ENCODE results near the gene MEGF6. TPM values are rescaled to one million over a fixed set of nuclear protein-coding genes. Genes with fewer than 3 reads are reported as not detected.
A peak's percentile ranks its signal among the peaks of the same experiment; 100 is the strongest.

The MEGF6 gene
- total RNA-seq, 1 experiment from 2014 or later: 65.3 TPM

DNA sequence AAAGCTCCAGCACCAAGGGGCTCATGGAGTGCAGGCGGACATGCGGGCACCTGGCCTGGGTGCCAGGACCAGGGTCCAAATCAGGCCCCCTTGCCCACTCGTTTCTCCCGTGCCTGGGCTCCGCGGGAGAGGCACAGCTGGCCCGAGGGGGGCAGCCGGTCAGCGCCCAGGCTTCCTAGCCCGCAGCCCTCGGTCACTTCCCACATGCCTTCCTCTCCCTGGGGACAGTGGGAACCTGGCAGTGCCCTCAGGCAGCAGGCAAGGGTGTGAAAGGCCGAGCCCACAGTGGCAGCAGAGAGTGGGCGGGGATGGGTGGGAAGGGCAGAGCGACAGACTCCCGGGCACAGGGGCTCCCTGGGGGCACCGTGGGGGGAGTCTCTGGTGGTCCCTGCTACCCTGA, 69.8 kb downstream of the MEGF6 start:
- no peaks in the 10 kb centered on the region for H4K20me1 ChIP-seq (ENCODE audit: insufficient read depth)
- H3K4me3 ChIP-seq: peak overlapping the region; percentile 52
- H3K9me2 ChIP-seq (ENCODE audit: insufficient read depth): no peaks in the 10 kb centered on the region
- peaks cover 16% of the 10 kb centered on the region for H3K79me2 ChIP-seq (ENCODE audit: low read depth)
- peaks cover 58% of the 10 kb centered on the region for H3K4me1 ChIP-seq (replicated peaks; ENCODE audit: insufficient read depth)
- intact Hi-C loops (cut with micrococcal nuclease; ENCODE audit: unreplicated experiment): loop anchor here (5.0 kb wide), 1 partner anchor 79 kb away; no protein-coding TSS in a partner anchor
- BruUV-seq (replicated peaks): no TSS peak
- H3F3A ChIP-seq (ENCODE audit: insufficient read depth, low read depth): peaks cover 37% of the 10 kb centered on the region
- no peaks in the 10 kb centered on the region for H3K9me3 ChIP-seq (ENCODE audit: insufficient read depth, low read depth)
- H2AFZ ChIP-seq: no peak overlapping the region
- ChIA-PET POLR2A (ENCODE audit: unreplicated experiment) (interaction anchor here (0.8 kb wide), 1 partner anchor 14 kb away, joined by 7 read pairs; no protein-coding TSS in a partner anchor), CTCF (no interaction called here)
- peak; percentile 39 to 62 for DNase-seq
- no peaks in the 10 kb centered on the region for H3K27me3 ChIP-seq (ENCODE audit: insufficient read depth, low read depth)
- H3K36me3 ChIP-seq (ENCODE audit: low read depth): no peaks in the 10 kb centered on the region
- peak overlapping the region; percentile 77 for H3K4me2 ChIP-seq
- TF ChIP-seq, protein P1, sequence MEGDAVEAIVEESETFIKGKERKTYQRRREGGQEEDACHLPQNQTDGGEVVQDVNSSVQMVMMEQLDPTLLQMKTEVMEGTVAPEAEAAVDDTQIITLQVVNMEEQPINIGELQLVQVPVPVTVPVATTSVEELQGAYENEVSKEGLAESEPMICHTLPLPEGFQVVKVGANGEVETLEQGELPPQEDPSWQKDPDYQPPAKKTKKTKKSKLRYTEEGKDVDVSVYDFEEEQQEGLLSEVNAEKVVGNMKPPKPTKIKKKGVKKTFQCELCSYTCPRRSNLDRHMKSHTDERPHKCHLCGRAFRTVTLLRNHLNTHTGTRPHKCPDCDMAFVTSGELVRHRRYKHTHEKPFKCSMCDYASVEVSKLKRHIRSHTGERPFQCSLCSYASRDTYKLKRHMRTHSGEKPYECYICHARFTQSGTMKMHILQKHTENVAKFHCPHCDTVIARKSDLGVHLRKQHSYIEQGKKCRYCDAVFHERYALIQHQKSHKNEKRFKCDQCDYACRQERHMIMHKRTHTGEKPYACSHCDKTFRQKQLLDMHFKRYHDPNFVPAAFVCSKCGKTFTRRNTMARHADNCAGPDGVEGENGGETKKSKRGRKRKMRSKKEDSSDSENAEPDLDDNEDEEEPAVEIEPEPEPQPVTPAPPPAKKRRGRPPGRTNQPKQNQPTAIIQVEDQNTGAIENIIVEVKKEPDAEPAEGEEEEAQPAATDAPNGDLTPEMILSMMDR (conservative IDR thresholded peaks at IDR 0.05): no peak
- no peak for TF ChIP-seq EZH2 (IDR thresholded peaks at IDR 0.05; ENCODE audit: low read depth)
- peak overlapping the region; percentile 97 for H3K27ac ChIP-seq

DNA sequence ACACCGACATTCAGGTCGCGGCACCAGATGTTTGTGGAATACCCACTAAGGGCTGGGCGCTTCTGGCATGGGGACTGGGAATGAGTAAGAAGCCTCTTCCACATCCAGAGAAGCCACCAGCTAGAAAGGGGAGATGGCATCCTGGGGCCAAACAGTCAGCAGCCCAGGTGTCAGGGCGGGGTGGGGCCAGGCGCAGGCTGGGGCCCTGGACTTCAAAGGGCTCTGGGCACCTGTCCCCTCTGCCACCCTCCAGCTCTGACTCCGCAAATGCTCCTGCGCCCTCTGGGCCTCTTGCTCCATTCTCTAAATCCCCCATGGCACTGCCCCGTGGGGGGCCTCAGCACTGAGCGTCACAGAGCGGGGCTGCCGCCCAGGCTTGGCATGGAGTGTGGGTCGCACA, 70.4 kb downstream of the MEGF6 start:
- CTCF ChIA-PET: interaction anchor here (0.7 kb wide), 1 partner anchor 50 kb away, joined by 6 read pairs; no protein-coding TSS in a partner anchor
- H3K9me2 ChIP-seq (ENCODE audit: insufficient read depth): no peaks in the 10 kb centered on the region
- no peaks in the 10 kb centered on the region for H3K9me3 ChIP-seq (ENCODE audit: insufficient read depth, low read depth)
- DNase-seq: peak; percentile 16 to 39
- TF ChIP-seq EZH2 (IDR thresholded peaks at IDR 0.05; ENCODE audit: low read depth): no peak
- TF ChIP-seq, protein P1 (conservative IDR thresholded peaks at IDR 0.05): no peak
- H3K36me3 ChIP-seq (ENCODE audit: low read depth): no peaks in the 10 kb centered on the region
- BruUV-seq (replicated peaks): no TSS peak
- H3F3A ChIP-seq (ENCODE audit: insufficient read depth, low read depth): peaks cover 37% of the 10 kb centered on the region
- H4K20me1 ChIP-seq (ENCODE audit: insufficient read depth): no peaks in the 10 kb centered on the region
- no peak overlapping the region for H2AFZ ChIP-seq
- intact Hi-C loops (cut with micrococcal nuclease; ENCODE audit: unreplicated experiment): loop anchor here (5.0 kb wide), 1 partner anchor 79 kb away; no protein-coding TSS in a partner anchor
- POLR2A ChIA-PET (ENCODE audit: unreplicated experiment): no interaction called here
- H3K4me3 ChIP-seq: peak overlapping the region; percentile 52; the same call in 1 of the 2 replicates
- H3K27ac ChIP-seq: peak overlapping the region; percentile 97
- H3K4me2 ChIP-seq: peak overlapping the region; percentile 77
- H3K27me3 ChIP-seq (ENCODE audit: insufficient read depth, low read depth): no peaks in the 10 kb centered on the region
- H3K79me2 ChIP-seq (ENCODE audit: low read depth): peaks cover 16% of the 10 kb centered on the region
- H3K4me1 ChIP-seq (replicated peaks; ENCODE audit: insufficient read depth): peaks cover 53% of the 10 kb centered on the region

DNA sequence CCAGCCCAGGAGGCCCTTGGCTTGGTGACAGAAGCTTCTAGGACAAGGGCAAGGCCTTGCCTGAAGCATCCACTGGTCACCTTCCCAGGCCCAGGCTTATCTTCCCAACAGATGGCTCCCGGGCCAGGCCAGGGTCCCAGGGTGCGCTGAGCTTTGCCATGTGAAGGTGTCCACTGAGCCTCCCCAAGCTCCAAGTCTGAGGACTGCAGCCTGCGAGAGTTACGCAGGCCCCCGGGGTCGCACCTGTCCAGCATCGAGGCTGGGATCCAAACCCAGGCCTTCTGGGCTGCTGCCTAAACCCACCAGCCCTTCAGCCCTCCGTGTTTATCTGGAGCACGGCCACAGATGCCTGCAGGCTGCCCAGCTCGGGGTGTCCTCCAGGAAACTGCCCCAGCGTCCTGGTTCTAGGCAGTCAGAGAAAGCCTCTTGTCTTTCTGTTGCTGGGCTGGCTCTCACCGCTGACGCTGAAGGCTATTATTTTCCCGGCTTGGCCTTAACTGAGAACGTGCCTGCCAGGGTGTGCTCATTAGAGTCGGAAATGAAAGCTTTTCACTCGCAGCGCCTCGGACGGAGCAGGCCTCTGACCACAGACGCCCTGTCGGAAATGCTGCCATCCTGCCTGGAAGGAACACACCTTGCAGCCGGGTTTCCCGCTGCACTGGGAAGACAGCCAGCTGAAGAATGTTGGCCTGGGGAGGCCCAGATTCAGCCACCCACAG, 71.4 kb downstream of the MEGF6 start:
- DNase-seq: peak in 1 of 2 experiments; percentile 86
- H3K79me2 ChIP-seq (ENCODE audit: low read depth): peaks cover 16% of the 10 kb centered on the region
- no peaks in the 10 kb centered on the region for H3K9me3 ChIP-seq (ENCODE audit: insufficient read depth, low read depth)
- no peaks in the 10 kb centered on the region for H3K27me3 ChIP-seq (ENCODE audit: insufficient read depth, low read depth)
- H3K9me2 ChIP-seq (ENCODE audit: insufficient read depth): no peaks in the 10 kb centered on the region
- no peak overlapping the region for H3K27ac ChIP-seq
- intact Hi-C loops (cut with micrococcal nuclease; ENCODE audit: unreplicated experiment): loop anchor here (5.0 kb wide), 1 partner anchor 78 kb away; no protein-coding TSS in a partner anchor
- POLR2A ChIA-PET (ENCODE audit: unreplicated experiment): no interaction called here
- no peaks in the 10 kb centered on the region for H4K20me1 ChIP-seq (ENCODE audit: insufficient read depth)
- no TSS peak for BruUV-seq (replicated peaks)
- CTCF ChIA-PET: no interaction called here
- H3K4me3 ChIP-seq: no peak overlapping the region
- H3K4me1 ChIP-seq (replicated peaks; ENCODE audit: insufficient read depth): peaks cover 44% of the 10 kb centered on the region
- 0 out of 2 replicates have a peak overlapping the region, but pooled peaks have one; percentile 77 for H3K4me2 ChIP-seq
- peaks cover 37% of the 10 kb centered on the region for H3F3A ChIP-seq (ENCODE audit: insufficient read depth, low read depth)
- TF ChIP-seq, protein P1 (conservative IDR thresholded peaks at IDR 0.05): no peak
- no peak for TF ChIP-seq EZH2 (IDR thresholded peaks at IDR 0.05; ENCODE audit: low read depth)
- no peak overlapping the region for H2AFZ ChIP-seq
- no peaks in the 10 kb centered on the region for H3K36me3 ChIP-seq (ENCODE audit: low read depth)

Measured in PC-9 (cell line).